NCI-H1105 (cell line): ENCODE data around the gene XCR1.
"Not testable (repeated sequence)": the region's sequence is repeated elsewhere in the genome, so short reads cannot be mapped to it uniquely, and the experiment has no call there.

Experiments used
- DNase-seq: peaks from one replicate; lab custom pipeline; 2025; lab: John Stamatoyannopoulos, UW

Gene XCR1

DNA sequence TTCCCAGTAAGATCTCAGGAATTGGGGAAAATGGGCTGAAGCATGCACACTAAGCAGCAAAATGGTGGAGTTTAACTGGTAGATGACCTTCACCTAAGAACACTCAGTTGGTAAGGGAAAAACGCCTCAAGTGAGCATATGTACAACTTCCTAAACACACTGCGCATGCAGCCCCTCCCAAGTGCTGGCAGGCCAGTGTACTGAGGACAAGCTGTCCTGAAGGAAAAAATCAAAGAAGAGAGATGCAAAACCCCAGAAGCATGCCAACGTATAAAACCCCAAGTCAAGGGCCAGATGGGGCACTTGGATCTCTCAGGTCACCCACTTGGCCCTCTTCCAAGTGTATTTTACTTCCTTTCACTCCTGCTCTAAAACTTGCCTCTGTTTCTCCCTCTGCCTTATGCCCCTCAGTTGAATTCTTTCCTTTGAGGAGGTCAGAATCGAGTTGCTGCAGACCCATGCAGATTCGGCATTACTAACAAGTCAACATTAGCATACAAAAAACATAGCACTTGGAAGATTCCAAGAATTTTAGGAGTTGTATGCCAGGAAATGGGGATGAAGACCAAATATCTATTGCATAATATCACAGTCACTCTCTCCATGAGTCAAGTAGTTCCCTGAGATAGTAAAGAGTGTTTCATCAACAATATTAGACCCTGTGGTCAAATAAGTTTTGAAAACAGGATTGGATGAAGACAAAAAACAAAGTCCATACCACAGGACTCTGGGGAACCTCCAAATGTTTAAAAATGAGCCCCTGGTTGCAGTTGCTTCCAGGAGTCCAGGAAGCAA lies 20.8 kb downstream of the XCR1 start:
- no peak for DNase-seq

DNA sequence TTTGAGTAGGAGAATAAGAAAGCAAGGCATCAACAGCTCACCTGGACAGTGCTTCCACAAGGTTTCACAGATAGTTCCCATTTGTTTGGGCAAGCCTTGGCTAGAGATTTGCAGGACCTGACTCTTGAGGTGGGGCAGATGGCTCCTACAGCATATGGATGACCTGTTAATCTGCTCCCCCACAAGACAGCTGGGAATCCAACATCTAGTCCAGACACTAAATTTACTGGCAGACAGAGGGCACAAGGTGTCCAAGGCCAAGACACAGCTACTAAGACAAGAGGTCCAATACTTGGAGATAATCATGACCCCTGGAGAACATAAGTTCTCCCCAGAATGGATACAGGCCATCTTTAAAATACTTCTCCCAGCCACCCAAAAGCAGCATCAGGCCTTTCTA lies 23.6 kb downstream of the XCR1 start:
- DNase-seq, result not testable (repeated sequence)

DNA sequence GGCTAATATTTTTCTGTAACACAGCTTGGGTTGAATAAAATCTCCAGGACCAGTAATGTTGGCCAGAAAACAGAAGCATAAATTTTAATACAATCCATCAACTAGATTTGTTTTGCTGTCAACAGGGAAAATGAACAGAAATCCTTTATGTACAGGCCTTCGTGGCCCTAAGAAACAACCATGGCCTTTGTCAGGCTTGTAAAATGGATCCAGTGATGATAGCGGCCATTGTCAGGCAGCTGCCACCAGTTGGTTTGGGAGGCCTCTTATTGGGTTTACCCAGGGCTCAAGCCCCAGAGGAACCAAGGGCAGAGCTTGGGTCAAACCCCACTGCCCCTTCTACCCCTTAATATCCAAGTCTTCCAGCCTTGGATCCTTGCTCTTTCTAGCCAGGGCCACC lies 26.1 kb downstream of the XCR1 start:
- no peak for DNase-seq

DNA sequence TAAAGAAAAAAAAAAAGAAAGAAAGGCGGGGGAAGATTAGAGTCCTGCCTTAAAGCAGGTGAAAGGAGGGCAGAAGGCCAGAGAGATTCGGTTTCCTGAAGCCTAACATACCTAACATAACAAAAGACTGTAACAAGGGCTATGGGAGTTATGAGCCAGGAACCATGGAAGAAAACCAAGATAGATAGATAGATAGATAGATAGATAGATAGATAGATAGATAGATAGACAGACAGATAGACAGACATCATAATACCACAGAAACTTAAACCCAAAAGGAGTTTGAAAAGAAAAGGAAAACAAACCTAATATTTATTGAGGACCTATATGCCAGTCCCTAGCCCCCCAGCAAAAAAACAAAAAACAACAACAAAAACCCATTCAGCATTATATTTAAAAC lies 29.3 kb downstream of the XCR1 start:
- no peak for DNase-seq

DNA sequence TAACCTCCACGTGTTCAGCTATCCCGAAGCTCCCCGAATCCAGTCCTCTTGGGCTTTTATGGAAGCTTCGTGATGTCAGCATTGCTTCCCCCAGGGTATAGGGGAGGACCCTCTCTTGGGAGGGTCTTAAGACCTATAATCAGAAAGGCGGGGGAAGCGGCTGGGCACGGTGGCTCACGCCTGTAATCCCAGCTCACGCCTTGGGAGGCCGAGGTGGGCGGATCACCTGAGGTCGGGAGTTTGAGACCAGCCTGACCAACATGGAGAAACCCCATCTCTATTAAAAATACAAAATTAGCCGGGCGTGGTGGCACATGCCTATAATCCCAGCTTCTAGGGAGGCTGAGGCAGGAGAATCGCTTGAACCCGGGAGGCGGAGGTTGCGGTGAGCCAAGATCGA lies 29.8 kb downstream of the XCR1 start:
- not testable (repeated sequence) for DNase-seq

DNA sequence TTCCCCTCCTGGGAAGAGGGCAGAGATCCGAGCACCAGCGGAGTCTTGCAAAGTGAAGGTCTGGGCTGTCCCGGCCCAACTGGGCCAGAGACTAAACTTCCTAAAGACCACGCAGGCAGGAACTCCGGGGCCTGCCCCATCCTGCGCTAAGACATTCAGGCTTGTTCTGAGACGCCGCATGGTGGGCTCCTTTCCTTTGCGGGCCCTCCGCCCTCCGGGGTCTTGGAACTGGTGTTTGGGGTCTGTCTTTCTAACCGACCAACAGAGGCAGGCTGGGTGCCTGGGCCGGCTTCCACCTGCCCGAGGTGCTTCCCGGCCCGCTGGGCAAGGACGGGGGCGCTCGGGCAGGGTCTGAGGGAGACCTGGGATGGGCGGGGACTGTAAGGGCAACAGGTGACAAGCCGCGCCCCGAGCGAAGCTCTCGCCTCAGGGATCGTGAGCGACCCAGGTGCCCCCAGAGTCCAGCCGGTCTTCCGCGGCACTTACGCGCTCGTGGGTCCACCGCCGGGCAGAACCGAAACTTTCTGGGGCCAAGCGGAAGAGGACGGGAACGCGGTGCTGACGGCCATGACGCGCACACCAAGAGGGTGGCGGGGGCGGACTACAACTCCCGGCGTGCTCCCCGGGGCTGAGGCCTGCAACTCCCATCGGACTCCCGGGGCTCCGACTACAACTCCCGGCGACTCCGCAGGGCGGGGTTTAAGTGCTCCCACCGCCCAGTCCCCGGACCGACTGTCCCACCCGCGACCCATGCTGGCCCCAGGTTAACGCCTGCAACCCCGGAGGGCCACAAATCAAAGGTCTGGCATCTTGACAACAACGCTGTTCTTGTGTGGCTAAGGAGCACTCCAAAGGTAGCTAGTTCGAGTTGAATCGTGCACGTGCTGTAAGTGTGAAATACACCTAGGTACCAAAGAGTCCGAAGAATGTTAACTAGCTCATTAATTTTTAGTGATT lies 31.8 kb downstream of the XCR1 start, which contains the start of gene FYCO1:
Gene FYCO1 (minus strand): TSS at position 589 of the 957 bp plus-strand sequence. CDS start 10,914 bp downstream, outside the sequence.
- DNase-seq, result peak; percentile 49

DNA sequence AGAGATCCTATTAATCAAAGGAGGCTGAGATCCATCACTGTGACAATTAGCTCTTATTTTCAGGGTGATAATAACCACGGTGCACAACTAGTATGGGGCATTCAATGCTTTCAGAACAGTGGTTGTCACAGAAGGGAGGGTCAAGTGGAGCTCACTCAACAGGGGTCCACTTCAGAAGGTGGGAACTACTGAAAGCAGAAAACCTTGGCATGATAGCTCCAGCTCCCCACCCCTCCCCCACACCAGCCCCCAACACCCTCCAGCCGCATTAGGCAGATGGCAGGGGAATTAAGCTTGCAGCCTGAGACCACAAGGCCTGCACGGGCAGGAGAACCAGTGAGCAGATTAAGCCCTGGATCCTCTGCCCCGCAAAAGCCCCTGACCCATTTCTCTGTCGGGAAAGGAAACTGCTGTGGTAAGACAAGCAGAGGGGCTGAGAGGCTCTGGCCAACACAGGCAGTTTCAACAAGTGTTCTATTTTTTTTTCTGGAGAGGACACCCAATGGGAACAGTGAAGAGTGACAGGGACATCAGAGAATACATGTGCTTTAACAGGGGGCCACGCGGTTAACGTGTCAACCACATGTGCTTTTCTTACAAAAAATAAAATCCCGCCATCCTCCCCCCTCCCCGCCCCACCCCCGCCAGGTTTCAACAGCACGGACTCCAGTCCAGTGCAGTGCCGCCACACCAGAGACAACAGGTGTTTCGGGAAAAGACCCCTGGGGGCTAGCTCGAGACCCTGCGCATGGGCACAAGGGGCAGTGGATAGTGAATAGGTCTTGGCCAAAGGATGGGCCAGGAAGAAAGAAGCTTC lies 32.7 kb downstream of the XCR1 start:
- DNase-seq, result no peak

DNA sequence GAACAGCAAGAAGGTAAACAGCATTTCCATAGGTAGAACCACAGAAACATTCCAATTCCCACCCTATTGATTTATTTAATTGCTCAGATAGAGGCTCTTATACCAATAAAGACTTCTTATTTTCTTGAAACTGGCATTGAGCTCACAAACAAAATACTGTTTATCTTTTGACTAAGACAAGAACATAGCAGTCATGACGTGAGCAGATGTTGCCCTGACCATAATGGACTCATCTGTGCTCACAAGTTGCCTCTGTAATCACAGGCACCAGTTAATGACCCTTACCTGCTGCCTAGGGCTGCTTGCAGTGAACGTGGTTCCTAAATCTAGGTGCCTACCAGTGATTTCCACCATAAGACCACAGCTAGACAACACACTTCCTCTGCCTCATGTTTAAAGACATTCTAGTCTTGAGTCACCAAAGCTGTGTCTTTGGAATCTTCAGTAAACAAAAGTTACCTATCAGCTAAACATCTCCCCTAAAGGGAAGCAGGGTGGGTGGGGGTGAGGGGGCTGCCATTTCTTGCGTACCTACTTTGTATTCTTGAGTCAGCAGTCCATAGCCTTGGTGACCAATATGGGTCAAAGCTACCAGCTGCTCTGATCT lies 33.8 kb downstream of the XCR1 start:
- DNase-seq, result no peak

DNA sequence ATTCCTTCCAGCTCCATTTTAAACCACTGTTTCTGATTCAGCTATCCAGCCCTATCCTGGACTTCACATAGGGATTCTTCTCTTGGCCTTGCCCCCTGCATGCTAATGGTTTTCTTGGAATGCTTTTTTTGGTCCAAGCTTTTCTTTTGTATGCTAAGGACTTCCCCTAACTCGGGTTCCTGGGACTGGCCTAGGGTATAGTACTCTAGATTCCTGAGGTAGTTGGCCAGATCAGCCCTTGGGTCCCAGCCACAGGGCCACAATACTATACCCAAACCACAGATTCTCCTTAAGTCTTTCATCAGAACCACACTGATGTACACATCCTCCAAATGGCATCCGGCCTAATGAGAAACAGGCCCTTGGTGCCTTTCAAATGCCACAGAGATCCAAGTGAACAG lies 34.5 kb downstream of the XCR1 start:
- DNase-seq, result no peak

DNA sequence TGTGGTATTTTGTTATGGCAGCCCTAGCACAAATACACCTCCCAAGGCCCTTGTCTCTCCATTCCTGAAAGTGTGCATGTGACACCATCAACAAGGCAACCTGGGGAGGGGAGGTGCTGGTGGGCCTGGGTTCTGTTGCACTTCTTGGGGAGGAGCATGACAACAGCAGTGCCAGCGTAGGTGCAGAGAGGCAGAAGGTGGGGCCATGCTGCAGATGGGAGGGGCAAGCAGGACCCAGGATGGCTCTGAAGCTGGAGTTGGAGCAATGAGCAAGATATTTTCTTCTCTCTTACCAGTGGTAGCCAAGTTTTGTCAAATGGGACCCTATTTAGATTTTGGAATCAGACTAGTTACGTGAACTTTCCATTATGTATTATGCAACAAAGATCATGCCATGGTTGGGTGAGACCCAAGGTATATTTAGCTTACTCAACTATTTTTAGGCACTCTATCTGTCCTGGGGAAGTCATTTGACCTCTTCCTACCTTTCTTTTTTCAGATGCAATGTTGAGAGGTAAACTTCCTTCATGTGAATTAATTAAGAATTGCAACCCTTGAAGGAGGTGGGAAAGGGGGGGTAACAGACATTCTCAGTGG lies 35.1 kb downstream of the XCR1 start:
- no peak for DNase-seq

DNA sequence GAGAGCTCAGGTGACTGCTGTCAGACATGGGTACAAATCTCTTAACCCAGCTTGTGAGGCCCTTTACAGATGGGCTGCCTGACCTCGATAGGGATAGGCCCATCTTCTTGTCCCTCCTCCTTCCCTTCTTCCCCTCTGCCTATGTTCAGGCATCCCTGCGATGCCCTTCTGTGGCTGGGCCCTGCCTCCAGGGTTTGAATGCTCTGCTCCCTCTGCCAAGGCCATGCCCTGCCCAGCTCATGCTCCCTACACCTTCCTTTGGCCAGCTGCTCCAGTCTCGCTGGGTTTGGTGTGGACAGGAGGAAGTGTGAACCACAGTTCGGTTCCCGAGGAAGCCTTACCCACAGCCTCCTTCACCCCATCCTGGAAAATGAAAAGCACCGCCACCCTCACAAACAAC lies 35.9 kb downstream of the XCR1 start:
- DNase-seq, result no peak

DNA sequence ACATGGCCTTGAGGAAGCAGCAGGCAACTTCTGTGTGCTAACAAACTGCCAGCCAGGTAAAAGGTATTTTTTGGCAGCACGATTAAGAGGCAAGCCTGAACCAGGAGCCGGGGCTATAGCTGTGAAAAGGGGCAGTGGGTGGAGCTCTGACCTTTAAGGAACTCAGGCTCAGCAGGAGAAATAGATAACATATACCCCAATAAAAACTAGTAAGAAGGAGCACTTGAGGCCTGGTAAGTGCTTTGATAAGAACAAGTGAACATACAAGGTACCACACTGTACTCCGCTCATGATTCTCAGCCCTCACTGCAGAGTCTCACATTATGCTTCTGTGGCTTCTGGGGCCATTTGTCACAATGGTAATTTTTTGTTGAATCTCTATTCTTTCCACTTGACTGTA lies 37.1 kb downstream of the XCR1 start:
- DNase-seq, result no peak

DNA sequence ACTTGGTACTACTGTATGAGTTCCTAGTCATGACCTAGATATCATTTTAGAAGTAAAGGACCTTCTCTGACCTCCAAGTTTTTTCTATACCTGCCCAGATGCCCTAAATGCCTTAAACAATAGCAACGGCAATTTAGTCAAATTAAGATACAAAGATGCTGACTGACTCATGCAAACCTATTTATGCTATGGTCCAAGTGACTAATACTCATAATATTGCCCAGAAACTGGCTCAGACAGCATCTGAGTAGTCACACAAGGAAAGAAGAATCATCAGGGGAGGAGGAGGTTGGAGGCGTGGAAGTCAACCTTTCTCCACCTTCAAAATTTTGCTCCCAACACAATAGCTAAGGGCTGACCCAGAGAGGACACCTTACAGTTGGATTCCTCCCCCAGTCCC lies 38.5 kb downstream of the XCR1 start:
- no peak for DNase-seq

DNA sequence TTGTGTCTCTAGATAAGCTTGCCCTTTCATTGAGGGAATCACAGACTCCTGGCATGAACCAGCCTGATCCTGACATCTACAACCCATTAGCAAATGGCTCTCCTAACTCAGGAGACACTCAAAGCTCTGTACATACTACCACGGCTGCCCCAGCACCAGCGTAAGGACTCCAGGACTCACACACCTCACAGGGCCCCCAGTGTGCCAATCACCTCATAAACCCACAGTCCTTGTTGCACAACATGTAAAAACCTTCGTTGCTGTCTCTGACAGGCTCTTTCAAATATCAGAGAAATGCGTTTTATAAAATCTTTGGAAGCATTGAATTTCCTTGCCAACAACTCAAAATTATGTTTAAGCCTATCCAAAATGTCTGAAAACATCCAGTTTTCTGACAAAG lies 38.9 kb downstream of the XCR1 start:
- DNase-seq, result no peak

DNA sequence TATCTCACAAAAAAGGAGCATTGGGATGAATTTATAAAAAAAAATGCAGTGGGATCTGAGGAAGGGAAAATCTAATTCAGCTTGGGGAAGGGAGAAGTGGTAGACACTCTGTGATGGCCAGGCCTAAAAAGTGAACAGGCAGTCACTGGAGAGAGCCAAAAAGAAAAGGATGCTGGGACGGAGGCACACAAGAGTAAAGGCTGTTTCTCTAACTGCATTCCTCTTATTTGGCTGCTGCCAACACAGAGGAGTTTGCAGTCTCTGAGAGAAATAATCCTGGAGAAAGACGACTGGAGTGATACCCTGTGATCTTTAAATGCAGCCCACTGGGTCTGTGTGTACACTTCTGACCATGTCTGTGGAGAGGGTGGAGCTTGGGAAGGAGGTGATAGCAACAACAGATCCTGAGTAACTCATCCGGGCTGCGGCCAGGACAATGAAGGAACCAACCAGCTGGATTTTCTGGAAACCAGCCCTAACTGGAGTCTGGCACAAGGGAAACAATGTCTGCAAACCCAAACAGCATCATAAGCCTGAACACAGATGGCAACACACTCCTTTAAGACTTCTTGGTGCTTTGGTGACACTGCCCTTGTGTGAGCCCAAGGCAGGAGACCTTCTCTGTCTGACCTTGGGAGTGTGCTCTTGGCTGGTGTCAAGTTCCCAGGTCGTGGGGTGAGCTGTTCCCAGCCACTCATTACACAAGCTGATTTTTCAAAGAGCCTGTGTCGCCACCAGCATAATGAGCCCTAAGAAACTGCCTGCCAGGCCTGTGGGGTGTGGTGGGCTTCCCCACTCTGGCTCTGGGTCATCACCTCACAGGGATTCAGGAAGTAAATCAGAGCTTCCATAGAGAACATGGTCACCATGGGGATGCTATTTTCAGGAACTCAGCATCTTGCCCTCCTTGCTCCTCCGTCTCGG lies 39.7 kb downstream of the XCR1 start:
- DNase-seq, result no peak

DNA sequence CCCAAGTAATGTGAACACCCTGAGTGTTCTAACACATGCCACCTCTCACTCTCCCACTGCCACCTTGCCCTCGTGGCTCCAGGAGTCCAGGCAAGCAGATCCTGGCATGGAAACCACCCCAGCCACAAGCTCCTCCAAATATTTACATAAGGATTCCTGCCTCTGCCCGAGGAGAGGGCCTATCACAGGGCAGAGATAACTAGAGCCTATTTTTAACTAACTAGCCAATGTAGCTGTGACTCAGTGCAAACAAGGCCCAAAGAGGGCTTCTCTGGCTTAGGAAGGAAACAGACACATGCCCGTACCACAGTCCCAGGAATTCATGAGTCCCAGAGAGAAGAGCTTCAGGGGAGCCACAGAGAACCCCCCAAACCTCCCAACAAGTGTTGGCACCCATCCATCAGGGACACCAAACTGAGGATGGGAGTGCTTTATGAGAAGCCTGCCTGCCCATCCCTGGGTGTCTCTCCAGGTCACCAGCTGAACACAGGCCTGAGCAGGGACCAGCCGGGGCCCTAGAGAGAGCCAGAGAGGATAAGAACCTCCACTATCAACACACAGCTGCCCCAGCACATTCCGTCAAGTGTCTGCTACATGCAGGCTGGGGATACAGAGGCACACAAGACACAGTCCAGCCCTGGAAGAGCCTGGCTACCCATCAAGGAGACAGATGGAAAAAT lies 40.8 kb downstream of the XCR1 start:
- DNase-seq, result no peak

DNA sequence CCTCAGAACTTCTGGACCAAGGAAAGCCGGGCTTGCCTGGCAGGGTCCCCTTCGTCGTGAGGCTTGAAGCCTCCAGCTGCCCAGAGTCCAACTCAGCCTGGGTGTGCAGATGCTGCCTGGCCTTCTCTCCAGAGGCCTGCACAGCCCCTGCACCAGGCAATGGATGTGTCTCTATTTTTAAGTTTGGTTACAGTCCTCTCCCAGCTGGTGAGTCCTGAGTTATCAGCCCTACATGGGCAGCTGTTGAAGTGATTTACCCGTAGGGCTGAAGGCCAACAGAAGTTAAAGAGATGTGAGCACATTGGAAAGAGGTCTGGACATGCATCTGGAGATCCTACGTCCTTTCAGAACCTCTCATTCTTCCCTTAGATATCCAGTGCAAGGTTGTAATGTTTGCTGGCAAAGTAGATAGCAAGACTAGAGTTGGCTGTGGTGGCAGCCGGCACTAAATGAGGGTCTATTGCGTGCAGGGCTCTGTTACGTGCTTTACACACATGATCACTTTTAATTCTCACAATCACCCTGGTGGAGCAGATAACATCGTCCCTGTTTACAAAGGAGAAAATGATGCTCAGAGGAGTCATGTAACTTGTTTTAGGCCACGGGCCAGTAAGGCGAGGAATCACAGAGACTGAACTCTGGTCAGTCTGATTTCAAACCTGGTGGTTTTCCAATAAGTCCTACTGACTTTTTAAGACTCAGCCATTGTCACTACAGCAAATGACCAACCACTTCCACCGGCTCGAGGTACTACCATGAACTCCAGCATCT lies 41.6 kb downstream of the XCR1 start:
- no peak for DNase-seq

DNA sequence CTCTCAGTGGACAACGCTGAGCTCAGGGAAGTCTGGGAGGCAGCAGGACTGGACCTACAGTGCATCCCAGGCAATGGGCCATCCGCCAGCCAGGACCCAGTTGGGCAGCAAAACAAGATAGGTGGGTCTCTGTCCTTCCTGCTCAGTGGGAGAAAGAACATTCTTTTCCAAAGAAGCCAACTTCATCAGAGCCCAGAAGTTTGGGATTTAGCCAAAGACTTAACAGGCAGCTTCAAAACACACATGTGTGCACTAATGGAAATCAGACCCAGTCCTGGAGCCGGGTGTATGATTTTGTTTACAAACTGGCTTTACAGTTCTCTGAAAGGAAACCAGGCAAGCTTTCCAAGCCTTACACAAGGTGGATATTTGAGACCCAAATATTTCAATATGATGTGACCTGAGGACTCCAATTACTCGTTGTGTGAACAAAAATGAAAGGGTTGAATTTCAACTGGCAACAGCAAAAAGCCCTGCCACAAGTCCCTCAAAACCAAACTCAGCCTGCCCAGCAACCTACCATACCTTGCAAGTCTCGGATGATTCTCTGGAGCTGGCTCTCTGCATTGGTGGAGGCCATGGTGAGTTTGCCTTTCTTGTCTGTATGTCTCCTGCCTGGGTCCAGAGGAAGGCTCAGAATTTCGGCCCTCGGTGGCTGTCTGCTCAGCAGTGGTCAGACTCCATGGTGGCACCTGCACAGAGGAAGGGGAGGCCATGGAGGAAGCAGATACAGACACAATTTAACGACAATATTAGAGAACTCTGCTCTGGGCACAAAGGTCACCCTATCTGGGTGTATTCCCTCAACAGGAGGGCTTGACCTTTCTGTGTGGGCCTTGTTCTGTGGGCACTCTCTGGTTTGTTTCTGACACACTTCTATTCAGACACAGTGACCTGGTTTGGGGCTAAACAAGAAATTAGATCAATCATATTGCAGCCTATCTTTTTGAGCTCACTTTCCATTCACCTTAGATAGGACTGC lies 42.7 kb downstream of the XCR1 start:
- DNase-seq, result no peak
